ENCODE measurements around the gene ERICH2.

The ERICH2 gene

DNA sequence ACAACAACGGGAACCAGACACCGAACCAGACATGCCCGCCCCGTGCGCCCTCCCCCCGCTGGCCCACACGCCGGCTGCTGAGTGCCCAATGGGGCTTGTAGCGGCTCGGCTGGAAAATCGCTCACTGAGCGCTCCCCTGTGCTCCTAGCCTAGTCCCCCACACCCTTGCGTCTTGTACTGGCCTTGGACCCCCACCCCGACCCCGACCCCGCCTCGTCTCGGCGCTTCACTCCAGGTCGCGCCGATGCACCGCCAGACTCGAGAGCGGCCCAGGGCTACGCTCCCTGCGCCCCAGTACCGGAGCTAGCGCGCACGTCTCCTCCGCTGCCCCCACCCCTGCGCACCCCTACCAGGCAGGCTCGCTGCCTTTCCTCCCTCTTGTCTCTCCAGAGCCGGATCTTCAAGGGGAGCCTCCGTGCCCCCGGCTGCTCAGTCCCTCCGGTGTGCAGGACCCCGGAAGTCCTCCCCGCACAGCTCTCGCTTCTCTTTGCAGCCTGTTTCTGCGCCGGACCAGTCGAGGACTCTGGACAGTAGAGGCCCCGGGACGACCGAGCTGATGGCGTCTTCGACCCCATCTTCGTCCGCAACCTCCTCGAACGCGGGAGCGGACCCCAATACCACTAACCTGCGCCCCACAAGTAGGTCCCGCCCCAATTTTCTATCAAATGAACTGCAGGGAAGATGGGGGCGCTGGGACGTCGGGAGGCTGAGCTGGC lies 48.0 kb downstream of the ERICH2 start:
- no peak for DNase-seq

- no peak for DNase-seq
Observed at GRCh38 chr2:170818752-170819470, 48.7 kb downstream of the ERICH2 start.

- DNase-seq, result no peak
Observed at GRCh38 chr2:170819680-170820664, 49.8 kb downstream of the ERICH2 start.

- DNase-seq, result no peak
Observed at GRCh38 chr2:170820757-170821530, 50.8 kb downstream of the ERICH2 start.

GRCh38 chr2:170821531-170822289 lies 51.5 kb downstream of the ERICH2 start:
- no peak for DNase-seq

DNA sequence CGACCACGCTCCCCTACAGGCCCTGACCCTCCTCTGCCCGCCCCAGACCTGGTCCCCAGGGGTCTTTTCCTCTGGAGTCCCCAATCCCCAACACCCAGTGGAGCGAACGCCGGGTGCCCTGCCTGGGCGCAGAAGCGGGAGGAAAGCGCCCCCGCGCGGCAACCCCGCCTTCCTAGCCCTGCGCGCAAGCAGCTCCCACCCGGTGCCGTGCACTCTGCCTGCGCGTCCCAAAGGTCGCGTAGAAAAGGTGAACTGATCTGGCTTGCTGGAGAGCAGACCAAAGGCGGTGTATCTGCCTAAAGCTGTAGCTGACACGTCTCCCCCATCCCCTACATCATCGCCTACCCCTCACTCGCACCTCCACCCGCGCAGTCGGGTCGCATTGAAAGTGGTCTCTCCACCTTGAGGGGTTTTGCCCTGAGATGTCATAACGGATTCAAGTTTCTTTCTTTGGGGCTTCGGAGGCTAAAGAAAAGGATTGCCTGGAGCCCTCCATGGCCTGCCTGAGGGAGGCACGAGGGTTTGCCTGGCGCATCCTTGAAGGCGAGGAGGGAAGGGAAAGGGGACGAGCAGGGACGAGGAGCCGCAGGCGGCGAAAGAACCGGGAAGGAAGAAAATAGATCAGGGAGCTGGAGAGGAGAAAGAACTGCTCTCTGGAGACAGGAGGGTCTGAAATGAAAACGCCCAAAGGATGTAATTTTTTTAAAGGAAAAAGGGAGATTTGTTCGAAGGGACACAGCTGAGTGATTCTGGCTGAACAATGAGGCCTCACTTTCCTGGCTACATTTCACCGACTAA lies 52.3 kb downstream of the ERICH2 start:
- DNase-seq, result no peak

- DNase-seq, result no peak
Observed at GRCh38 chr2:170823088-170823897, 53.1 kb downstream of the ERICH2 start.

DNA sequence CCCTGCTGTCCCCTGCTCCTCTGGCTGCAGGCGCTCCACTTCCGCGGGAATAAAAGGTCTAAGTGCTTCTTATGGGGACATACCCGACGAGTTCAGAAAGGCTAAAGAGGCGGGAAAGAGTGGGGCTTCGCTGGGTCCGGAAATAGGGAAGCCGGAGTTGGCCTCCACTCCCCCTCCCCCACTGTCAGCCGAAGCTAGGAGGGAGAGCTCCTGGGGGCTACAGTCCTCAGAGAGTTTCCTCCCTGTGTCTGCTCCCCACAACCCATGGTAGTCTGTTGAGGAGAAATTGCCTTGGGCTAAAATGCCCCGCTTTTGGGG lies 53.7 kb downstream of the ERICH2 start:
- no peak for DNase-seq

GRCh38 chr2:170824526-170825015 lies 54.4 kb downstream of the ERICH2 start:
- no peak for DNase-seq

GRCh38 chr2:170827841-170828532 lies 57.8 kb downstream of the ERICH2 start:
- DNase-seq, result no peak

DNA sequence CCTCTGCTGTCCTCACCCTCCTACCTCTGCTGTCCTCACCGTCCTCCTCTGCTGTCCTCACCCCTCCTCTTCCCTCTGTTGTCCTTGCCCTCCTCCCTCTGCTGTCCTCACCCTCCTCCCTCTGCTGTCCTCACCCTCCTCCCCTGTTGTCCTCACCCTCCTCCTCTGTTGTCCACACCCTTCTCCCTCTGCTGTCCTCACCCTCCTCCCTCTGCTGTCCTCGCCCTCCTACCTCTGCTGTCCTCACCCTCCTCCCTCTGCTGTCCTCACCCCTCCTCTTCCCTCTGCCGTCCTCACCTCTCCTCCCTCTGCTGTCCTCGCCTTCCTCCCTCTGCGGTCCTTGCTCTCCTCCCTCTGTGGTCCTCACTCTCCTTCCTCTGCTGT lies 58.3 kb downstream of the ERICH2 start:
- DNase-seq, result no peak

DNA sequence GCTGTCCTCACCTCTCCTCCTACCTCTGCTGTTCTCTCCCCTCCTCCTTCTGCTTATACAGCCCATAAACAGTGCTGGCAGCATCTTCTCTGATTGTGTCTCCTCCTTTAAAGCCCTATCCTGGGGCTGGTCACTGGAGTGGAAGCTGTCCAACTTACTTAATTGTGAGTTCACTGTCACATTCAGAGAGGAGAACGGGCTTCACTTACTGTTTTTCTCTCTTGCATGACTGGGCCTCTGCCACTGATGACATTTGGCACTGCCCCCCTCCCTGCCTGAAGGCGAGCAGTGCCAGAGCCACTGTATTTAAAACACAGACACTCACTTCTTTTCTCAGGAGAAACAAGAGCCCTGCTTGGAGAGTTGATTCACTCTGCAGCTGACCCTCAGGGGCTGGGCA lies 58.9 kb downstream of the ERICH2 start:
- DNase-seq, result no peak

DNA sequence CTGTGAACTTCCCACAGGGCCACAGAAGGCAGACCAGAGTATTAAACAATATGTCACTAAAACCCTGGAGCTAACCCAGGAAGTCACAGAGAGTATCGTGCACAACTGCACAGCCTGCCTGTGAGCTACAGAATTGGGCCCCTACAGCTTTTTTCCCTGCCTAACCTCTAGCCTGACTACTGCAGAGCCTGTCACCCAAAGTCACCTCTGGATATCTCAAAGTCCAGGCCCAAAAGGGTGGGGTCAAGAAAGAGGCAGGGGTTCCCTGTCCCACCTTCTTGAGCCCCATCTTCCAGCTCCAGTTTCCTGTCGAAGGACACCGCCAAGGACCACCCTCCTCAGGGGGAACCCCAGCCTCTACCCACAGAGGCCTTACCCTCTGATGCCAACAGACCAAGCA lies 60.0 kb downstream of the ERICH2 start:
- DNase-seq, result no peak

GRCh38 chr2:170831115-170831514 lies 60.9 kb downstream of the ERICH2 start:
- DNase-seq, result no peak

- no peak for DNase-seq
Observed at GRCh38 chr2:170836027-170836426, 65.8 kb downstream of the ERICH2 start.

- no peak for DNase-seq
Observed at GRCh38 chr2:170840717-170841210, 70.6 kb downstream of the ERICH2 start.

DNA sequence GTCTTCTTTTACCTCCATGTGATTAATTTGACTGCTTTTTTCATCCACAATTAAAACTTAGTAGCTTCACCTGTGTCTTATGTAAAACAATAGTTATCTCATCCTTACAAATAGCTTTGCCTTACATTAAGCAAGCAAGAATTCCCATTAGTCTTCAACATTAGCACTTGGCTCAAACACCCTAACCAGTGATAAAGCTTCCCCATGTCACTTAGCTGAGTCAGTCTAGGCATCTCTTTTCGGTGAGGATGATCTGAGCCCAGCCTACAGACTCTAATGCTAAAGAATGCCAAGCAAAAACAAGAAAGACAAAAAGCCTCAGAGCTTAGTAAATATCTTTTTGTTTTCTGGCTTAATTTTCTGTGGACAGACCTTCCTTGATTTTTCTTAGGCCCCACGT lies 72.6 kb downstream of the ERICH2 start:
- peak; percentile 69 for DNase-seq

DNA sequence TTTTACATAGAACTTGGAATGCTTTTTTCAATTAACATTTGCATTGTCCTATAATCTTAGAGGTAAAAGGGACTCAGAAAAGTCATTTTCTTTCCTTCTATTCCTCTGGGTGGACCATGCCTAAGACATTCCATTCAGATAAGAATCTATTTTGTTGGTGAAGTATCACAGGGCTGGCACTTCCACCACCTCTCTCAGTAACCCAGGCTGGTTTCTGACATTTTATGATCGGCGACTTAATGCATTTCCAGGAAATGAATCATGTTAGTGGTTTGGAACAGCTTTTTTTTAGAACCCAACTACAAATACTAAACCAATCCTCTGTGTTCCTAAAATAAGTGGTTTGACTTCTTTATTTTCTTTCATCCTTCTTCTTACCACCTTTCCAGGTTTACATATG lies 73.5 kb downstream of the ERICH2 start:
- peak; percentile 76 for DNase-seq

GRCh38 chr2:170845343-170845742 lies 75.2 kb downstream of the ERICH2 start:
- DNase-seq, result no peak
